ENCODE results near the gene WRAP53. TPM values are rescaled to one million over a fixed set of nuclear protein-coding genes. Genes with fewer than 3 reads are reported as not detected.

WRAP53 gene
- polyA plus RNA-seq, 1 experiment = 4.1 TPM

GRCh38 chr17:7700510-7700909 lies 12.2 kb downstream of the WRAP53 start:
- ChIA-PET POLR2A (no interaction called here), CTCF (interaction anchor here (0.6 to 2.5 kb wide), 4 partner anchors 13 to 289 kb away, joined by 3 to 7 read pairs (median 4); partner anchors contain the start of genes FXR2, TP53 and WRAP53)
- DNase-seq (ENCODE audit: low read depth, low spot score) = no peak
- TF ChIP-seq, protein P1, sequence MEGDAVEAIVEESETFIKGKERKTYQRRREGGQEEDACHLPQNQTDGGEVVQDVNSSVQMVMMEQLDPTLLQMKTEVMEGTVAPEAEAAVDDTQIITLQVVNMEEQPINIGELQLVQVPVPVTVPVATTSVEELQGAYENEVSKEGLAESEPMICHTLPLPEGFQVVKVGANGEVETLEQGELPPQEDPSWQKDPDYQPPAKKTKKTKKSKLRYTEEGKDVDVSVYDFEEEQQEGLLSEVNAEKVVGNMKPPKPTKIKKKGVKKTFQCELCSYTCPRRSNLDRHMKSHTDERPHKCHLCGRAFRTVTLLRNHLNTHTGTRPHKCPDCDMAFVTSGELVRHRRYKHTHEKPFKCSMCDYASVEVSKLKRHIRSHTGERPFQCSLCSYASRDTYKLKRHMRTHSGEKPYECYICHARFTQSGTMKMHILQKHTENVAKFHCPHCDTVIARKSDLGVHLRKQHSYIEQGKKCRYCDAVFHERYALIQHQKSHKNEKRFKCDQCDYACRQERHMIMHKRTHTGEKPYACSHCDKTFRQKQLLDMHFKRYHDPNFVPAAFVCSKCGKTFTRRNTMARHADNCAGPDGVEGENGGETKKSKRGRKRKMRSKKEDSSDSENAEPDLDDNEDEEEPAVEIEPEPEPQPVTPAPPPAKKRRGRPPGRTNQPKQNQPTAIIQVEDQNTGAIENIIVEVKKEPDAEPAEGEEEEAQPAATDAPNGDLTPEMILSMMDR (IDR thresholded peaks at IDR 0.05; ENCODE audit: low read depth, low read length) = no peak
- Histone ChIP-seq H3K27me3 (ENCODE audit: control insufficient read depth, insufficient read depth, low read length) (peaks cover 8% of the 10 kb centered on the region), H3K9me3 (ENCODE audit: control insufficient read depth, insufficient read depth, low read length) (no peaks in the 10 kb centered on the region; the same call in 1 of the 2 replicates), H3K27ac (ENCODE audit: low read depth, low read length) (no peak overlapping the region), H3K4me3 (ENCODE audit: low read depth, low read length) (no peak overlapping the region)

GRCh38 chr17:7701681-7702080 lies 13.4 kb downstream of the WRAP53 start:
- TF ChIP-seq, protein P1 (IDR thresholded peaks at IDR 0.05; ENCODE audit: low read depth, low read length) = no peak
- POLR2A ChIA-PET = no interaction called here

DNA sequence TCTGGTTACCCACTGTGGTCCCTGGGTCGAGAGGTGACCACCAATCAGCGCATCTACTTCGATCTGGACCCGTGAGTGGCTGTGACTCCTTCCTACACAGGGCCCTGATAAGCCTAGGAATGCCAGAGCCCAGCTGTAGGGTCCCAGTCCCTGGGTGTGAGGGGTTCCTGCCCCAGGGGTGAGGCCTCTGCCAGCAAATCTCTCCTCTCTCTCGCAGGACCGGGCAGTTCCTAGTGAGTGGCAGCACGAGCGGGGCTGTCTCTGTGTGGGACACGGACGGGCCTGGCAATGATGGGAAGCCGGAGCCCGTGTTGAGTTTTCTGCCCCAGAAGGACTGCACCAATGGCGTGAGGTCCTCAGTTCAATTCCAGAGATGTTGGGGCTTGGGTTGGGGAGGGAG lies 14.5 kb downstream of the WRAP53 start:
- Histone ChIP-seq H3K27me3 (ENCODE audit: control insufficient read depth, insufficient read depth, low read length) (peaks cover 18% of the 10 kb centered on the region), H3K9me3 (ENCODE audit: control insufficient read depth, insufficient read depth, low read length) (no peaks in the 10 kb centered on the region; the same call in 1 of the 2 replicates), H3K27ac (ENCODE audit: low read depth, low read length) (no peak overlapping the region), H3K4me3 (ENCODE audit: low read depth, low read length) (no peak overlapping the region)
- no peak for DNase-seq (ENCODE audit: low read depth, low spot score)
- TF ChIP-seq, protein P1 (IDR thresholded peaks at IDR 0.05; ENCODE audit: low read depth, low read length) = no peak
- POLR2A ChIA-PET = interaction anchor here (0.6 kb wide), 1 partner anchor 14 kb away, joined by 5 read pairs; no protein-coding TSS in a partner anchor
- CTCF ChIA-PET = interaction anchor here (1.3 kb wide), 1 partner anchor 15 kb away, joined by 3 read pairs; the partner anchor contains the start of gene WRAP53

More at GRCh38 chr17:7701681-7702080, 13.4 kb downstream of the WRAP53 start:
- no peak overlapping the region for H3K27ac ChIP-seq (ENCODE audit: low read depth, low read length)
- CTCF ChIA-PET = interaction anchor here (2.5 kb wide), 1 partner anchor 14 kb away, joined by 7 read pairs; the partner anchor contains the start of genes TP53 and WRAP53
- no peak overlapping the region for H3K4me3 ChIP-seq (ENCODE audit: low read depth, low read length)
- peaks cover 18% of the 10 kb centered on the region for H3K27me3 ChIP-seq (ENCODE audit: control insufficient read depth, insufficient read depth, low read length)
- H3K9me3 ChIP-seq (ENCODE audit: control insufficient read depth, insufficient read depth, low read length) = no peaks in the 10 kb centered on the region; the same call in 1 of the 2 replicates
- DNase-seq (ENCODE audit: low read depth, low spot score) = no peak

GRCh38 chr17:7703584-7704479 lies 15.6 kb downstream of the WRAP53 start:
- H3K4me3 ChIP-seq (ENCODE audit: low read depth, low read length) = peak overlapping the region; percentile 57; the same call in 1 of the 2 replicates

More at GRCh38 chr17:7703584-7704479, 15.6 kb downstream of the WRAP53 start:
- Histone ChIP-seq H3K9me3 (ENCODE audit: control insufficient read depth, insufficient read depth, low read length) (no peaks in the 10 kb centered on the region; the same call in 1 of the 2 replicates), H3K27me3 (ENCODE audit: control insufficient read depth, insufficient read depth, low read length) (peaks cover 18% of the 10 kb centered on the region), H3K27ac (ENCODE audit: low read depth, low read length) (no peak overlapping the region)
- TF ChIP-seq, protein P1 (IDR thresholded peaks at IDR 0.05; ENCODE audit: low read depth, low read length) = no peak
- ChIA-PET CTCF (interaction anchor here (0.8 to 1.3 kb wide), 2 partner anchors 16 kb away, joined by 3 read pairs; partner anchors contain the start of gene WRAP53), POLR2A (interaction anchor here (1.5 kb wide), 1 partner anchor 13 kb away, joined by 10 read pairs; the partner anchor contains the start of gene DNAH2)
- DNase-seq (ENCODE audit: low read depth, low spot score) = no peak
